Right hindlimb (tissue), 1 donor: ENCODE results near the gene OR2V2.

Source experiments
- DNase-seq: peaks from one replicate; pipeline ENCODE4 v3.0.0-alpha.2; 2018

The OR2V2 gene

GRCh38 chr5:181149806-181150733 lies 2.7 kb downstream of the OR2V2 start:
- no peak for DNase-seq

GRCh38 chr5:181151146-181151545 lies 3.8 kb downstream of the OR2V2 start:
- DNase-seq, result no peak

GRCh38 chr5:181152406-181152805 lies 5.0 kb downstream of the OR2V2 start:
- no peak for DNase-seq

- DNase-seq, result no peak
Measured at GRCh38 chr5:181153814-181154213, 6.4 kb downstream of the OR2V2 start.

GRCh38 chr5:181156758-181157157 lies 9.4 kb downstream of the OR2V2 start:
- DNase-seq, result no peak

GRCh38 chr5:181158869-181159268 lies 11.5 kb downstream of the OR2V2 start:
- DNase-seq, result no peak

- peak; percentile 83 for DNase-seq
Measured at GRCh38 chr5:181159286-181160151, 12.1 kb downstream of the OR2V2 start.

GRCh38 chr5:181160152-181160754 lies 12.9 kb downstream of the OR2V2 start:
- DNase-seq, result no peak

- peak; percentile 48 for DNase-seq
Measured at GRCh38 chr5:181160755-181161533, 13.6 kb downstream of the OR2V2 start.

GRCh38 chr5:181161534-181162175 lies 14.3 kb downstream of the OR2V2 start:
- DNase-seq, result no peak

GRCh38 chr5:181163487-181164075 lies 16.2 kb downstream of the OR2V2 start:
- no peak for DNase-seq

GRCh38 chr5:181164076-181164952 lies 16.9 kb downstream of the OR2V2 start:
- DNase-seq, result no peak

- no peak for DNase-seq
Measured at GRCh38 chr5:181166812-181167733, 19.7 kb downstream of the OR2V2 start.

GRCh38 chr5:181167814-181168488 lies 20.6 kb downstream of the OR2V2 start:
- DNase-seq, result no peak

GRCh38 chr5:181168595-181169118 lies 21.3 kb downstream of the OR2V2 start:
- no peak for DNase-seq

GRCh38 chr5:181169459-181170236 lies 22.3 kb downstream of the OR2V2 start:
- DNase-seq, result peak; percentile 53

GRCh38 chr5:181170237-181170825 lies 22.9 kb downstream of the OR2V2 start:
- DNase-seq, result peak; percentile 27
